ENCODE measurements around the gene C3orf33.
A peak's percentile ranks its signal among the peaks of the same experiment; 100 is the strongest.

The C3orf33 gene

DNA sequence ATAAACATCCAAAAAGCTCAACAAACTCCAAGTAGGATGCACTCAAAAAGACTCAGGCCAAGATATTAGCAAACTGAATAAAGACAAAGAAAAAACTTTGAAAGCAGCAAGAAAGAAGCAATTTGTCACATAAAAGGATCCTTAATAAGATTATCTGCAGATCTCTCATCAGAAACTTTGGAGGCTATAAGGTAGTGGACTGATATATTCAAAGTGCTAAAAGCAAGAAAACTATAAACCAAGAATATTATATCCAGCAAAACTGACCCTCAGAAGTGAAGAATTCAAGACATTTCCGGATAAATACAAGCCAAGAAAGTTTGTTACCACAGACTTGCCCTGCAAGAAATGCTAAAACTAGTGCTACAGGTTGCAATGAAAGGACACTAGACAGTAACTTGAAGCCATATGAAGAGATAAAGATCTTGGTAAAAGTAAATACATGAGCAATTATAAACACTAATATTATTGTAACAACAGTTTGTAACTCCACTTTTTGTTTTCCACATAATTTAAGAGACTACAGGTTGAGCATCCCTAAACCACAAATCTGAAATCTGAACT is 23.6 kb downstream of the C3orf33 start:
- DNase-seq: no peak

DNA sequence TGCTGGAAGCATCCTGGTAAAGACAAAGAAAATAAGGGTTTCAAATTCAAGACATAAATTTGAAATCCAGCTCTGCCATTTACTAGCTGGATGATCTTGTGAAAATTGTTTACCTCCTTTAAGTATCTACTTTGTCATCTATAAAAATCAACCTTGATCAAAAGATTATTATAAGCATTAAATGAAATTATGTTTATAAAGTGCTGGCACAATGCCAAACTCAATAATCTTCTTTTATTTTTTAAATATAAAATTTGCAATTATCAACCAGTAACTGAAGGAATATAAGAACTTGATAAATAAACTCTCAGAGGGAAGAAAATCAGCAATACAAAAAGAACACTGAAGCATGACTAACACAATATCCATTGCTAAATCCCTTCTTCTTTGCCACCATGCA is 25.8 kb downstream of the C3orf33 start:
- no peak for DNase-seq

DNA sequence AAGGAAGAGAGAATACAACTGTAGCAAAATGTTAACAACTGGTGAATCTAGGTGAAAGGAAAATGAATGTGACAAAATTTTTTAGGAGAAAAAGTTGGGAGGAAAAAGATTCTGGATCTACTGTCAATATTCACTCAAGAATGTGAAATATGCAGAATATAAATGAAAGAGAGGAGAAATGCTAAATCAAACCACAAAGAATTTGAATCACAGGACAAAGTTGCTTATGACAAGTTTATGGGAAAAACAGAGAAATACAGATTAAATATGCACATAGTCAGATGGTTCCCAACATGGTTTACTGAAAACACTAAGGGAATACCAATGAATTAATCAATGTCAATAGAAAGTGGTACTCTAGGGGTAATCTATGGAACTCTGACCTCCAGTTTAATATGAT is 27.6 kb downstream of the C3orf33 start:
- no peak for DNase-seq

DNA sequence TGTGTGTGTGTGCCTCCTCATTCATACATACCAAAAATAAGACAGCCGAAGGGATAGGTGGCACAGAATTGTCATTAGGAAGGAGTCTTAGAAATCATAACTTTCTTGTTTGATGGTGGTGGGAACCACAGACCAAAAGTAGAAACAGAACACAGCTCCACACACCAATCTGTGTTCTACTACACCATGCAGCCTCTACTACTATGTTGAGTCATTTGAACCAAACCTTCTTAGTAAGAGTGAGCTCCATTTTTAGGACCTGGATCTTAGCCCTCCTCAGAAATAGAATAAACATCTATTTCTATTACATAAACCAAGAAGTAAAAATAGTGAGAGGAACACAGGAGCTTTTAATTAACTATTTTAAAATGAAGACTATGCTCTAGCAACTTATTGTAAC is 33.3 kb downstream of the C3orf33 start:
- no peak for DNase-seq

DNA sequence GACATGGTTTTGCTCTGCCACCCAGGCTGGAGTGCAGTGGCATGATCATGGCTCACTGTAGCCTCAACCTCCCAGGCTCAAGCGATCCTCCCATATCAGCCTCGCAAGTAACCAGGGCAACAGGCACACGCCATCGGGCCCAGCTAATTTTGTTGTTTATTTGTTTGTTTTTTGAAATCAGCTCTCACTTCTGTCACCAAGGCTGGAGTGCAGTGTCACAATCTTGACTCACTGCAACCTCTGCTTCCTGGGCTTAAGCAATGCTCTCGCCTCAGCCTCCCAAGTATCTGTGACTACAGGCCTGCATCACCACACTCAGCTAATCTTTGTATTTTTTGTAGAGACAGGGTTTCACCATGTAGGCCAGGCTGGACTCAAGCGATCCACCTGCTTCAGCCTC is 35.0 kb downstream of the C3orf33 start:
- no peak for DNase-seq

DNA sequence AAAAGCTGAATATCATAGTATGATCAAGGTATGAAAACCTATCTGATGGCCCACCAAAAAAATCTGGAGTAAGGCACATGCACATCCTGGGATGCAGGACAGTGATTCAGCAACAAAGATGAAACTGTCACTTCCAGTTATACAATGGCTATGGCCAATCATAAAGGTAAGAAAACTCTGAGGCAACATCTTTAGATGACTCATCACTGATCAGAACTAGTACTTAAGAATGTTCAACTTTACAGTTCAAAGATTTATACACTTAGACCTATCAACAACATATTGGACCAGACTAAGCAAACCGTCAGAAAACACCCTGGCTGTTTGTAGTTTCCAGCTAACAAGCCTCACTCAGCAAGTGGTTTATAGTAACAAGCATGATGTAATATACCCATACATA is 39.9 kb downstream of the C3orf33 start:
- no peak for DNase-seq

DNA sequence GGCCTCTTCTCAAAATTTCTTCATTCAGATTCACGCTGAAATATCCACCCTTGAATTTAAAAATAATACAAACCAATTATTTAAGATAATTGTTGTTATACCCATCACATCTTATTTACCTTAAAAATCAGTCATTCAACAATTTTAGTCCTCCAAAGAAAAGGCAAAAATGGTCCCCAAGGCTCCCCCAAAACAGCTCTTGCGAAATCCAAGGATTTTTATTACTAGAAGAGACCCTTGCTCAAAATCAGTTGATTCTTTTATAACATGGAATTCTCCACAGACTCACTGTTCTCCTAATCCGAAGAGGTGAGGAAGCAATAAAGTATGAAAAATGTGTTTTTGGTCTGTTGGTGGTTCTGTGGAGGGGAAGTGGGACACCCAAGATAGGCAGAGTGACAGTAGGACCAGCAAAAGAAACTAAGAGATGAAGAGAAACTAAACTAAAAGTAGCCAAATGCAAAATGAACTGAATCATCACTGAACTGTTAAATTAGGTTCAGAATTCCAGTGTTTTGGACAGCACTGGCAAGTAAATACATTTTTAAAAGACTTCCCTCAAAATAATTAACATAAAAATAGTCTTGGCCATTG is 42.1 kb downstream of the C3orf33 start:
- DNase-seq: no peak

DNA sequence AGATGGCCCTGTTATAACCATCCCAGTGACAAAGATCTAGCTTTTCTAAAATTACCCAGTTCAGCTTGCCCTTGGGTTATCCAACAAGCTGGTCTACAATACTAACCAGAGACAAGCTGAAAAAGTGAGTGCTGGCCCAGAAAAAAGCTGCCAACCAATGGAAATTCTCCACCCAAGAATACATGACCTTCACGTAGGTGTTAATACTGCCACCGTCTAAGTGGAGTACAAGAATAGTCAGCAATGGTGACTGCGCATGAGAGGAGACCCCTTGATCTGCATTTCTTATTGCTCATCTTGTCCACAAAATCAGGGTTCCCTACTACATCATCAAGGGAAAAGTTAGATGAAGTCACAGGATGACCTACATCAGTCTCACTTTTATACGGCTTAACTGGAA is 45.4 kb downstream of the C3orf33 start:
- no peak for DNase-seq

DNA sequence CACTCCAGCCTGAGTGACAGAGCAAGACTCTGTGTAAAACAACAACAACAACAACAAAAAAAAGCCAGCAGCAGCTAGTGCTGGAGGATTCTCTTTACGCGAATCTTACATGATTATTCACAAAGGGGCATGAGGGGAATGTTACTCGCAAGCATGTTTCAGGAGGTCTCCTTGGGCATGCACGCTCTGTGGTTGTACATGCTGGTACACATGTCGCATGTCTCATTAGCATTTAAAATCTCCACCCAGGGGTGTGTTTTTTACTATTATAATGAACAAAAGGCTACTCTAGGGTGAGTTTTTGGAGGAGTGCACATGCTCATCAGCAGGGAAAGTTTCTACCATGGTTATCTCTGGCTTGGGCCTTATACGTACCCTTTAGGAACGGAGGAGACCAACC is 48.5 kb downstream of the C3orf33 start:
- DNase-seq: no peak

DNA sequence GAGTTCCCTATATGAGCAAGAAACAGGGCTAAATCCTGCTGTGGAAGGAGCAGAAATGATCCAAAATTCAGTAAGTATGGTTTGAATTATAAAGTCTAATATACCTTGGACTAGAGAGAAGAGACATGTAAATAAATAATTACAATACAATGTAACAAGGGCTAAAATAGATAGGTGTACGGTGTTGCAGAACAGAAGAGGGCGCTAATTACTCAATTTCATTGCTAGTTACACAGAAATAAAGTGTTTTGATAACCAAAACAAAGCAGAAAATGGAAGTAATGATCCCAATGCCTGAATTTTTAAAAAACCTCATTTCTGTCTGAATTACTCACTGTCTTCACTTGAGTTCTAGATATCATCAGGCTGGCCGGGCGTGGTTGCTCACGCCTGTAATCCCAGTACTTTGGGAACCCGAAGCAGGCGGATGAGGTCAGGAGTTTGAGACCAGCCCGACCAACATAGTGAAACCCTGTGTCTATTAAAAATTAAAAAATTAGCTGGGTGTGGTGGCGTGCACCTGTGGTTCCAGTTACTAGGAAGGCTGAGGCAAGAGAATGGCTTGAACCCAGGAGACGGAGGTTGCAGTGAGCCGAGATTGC is 52.9 kb downstream of the C3orf33 start:
- no peak for DNase-seq

DNA sequence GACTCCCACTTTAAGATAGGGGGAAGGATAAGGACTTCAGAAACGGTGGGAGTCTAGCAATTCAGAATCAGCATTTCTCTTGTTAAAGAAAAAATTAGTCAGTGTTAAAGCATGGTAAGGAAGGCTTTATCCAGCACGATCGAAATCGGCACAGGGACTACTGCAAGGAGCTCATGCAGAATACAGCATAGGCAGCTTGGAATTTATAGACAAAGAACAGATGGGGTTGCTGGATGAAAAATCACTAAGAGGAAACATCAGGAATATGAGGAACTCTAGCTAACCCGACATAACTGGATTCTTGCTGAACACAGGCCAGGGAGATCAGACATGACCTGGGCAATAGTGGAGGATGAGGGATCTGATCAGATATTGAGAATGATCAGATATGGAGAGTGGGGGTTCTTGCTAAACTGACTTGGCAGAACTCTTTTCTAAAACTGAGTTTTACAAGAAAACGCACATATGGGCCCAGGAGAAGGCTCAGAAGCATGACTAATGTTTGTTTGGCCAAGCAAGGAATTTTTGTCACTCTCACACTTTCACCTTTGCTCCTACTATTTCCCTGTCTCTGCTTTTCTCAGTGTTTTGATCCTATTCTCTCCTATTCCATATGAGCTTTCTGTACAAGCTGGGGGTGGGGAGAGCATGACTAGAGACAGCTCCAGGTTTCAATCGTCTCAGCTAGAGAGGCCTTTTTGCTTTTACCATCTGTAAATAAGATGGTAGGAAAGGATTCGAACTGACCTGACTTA is 57.3 kb downstream of the C3orf33 start:
- no peak for DNase-seq

DNA sequence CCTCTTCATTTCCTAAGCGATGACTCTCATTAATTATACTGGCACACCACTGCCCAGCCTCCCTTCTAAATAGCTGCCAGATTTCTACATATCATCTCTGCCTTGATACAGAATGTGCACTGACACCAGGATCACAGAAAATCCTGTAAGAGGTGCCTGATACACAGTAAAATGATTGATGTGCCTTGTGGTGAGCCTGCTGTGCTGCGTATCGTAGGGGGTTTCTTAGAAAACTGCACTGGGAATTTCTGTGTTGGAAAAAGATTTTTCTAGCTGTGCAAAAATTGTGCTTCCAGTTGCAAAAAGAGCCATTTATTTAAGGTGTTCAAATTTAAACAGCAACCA is 58.2 kb downstream of the C3orf33 start:
- no peak for DNase-seq

DNA sequence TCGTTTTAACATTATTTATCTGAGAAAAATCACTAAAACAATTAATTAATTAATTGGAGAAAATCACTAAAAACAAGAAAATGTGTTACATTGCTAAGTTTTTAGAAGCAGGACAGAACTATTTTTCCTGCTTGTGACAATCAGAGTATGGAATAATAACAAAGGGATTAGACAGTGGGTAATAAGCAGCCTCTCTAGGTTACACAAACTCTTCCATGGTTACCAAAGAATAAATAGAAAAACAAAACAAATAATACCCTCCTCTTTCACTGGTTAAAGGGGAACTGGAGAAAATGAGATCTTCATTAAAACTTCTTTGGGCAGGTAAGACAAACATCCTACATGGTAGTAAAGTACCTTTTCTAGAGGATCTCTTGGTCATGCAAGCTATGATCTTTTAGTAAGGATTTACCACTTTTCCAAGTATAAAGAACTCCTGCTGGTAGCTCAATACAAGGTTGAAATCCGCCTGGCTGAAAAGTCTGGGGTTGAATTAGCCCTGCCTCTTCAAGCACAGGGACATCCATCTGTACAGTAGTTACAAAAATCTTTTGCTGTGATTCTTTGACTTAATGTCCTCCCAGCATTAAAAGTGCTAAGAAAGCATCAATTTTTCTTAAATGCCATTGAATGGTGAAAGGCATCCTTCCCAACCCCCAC is 58.7 kb downstream of the C3orf33 start:
- no peak for DNase-seq

DNA sequence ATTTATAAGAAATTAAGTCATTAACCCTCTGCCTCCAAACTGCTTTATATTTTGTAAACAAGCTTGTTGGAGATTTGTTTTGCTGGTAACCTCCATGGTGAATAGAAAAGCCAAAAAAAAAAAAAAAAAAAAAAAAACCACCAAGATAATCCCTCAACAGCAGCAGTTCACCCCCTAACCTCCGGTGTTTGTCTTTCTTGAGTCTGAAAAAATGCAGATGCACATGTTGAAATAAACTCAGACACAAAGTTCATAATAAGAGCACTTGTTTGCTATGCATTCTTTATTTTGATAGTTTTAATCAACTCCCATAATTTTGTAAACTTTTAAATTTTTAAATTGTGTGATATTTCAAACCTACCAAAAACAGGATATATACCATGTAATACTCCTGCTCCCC is 59.4 kb downstream of the C3orf33 start:
- DNase-seq: no peak

DNA sequence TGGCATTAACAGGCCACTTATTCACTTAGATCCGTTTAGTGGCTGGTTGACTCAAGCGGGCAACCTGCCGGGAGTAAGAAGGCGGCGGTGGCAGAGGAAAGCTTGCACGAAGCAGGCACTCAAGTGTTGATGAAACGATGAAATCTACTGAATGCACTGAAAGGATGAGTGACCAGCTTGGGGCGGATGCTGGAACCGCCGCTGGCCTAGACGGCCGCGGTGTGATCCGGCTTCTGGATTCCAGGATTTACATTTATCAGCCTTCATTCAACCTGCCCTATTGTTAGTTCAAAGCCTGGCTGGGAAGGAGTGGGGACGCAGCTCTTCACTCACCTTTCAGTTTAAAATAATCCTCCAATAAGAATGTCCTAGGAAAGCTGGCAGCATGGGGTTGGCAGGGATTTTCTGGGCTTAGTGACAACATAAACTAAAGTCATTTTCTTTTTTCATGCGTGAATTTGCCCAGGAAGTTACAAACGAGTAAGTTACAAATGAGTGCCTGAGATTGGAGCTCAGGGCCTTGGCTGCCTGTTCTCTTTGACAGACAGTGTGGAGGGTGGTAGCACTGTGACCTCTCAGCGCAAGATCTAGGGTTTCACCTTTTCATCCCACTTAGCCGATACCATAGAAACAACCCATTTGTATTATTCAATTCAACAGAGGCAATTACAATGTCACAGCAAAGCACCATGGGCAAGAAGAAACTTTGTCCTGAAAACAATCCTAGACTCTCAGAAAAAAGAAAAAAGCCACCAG is 60.1 kb downstream of the C3orf33 start:
- DNase-seq: no peak

DNA sequence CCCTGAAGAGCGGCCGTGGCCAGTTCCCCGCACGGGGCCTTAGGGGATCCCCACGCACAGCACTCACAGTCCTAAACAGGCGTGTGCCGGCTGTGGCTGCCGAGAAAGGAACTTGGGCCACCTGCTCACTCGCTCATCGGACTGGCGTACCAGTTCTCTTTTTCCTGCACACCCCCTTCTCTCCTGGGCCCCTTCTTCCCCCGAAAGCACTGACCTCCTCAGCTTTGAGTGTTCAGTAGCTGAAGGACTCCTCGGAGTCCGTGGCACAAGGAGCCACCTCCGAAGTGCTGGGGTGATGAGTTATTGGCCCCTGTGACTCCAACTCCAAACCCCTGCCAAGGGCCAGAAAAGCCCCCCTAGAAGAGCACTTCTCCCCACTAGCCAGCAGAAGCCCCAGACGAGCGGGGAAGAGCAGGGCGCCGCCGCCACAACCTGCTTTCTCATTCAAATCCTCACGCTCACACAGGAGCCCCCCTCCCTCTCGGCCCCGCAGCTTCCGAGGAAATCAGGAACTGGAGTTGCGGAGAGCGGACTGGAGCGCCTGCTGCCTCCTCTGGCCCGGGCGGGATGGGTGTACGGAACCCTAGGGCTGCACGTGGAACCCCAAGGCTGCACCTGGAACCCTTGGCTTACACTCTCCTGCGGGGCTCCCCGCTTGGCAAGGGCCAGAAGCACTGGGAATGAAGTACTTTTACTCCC is 61.3 kb downstream of the C3orf33 start, which contains the start of gene PLCH1:
Gene PLCH1, minus strand, starts transcription at position 446 of the 699 bp plus-strand sequence. CDS start 40,847 bp downstream, outside the sequence.
- DNase-seq: peak in 1 of 2 donors; percentile 18

DNA sequence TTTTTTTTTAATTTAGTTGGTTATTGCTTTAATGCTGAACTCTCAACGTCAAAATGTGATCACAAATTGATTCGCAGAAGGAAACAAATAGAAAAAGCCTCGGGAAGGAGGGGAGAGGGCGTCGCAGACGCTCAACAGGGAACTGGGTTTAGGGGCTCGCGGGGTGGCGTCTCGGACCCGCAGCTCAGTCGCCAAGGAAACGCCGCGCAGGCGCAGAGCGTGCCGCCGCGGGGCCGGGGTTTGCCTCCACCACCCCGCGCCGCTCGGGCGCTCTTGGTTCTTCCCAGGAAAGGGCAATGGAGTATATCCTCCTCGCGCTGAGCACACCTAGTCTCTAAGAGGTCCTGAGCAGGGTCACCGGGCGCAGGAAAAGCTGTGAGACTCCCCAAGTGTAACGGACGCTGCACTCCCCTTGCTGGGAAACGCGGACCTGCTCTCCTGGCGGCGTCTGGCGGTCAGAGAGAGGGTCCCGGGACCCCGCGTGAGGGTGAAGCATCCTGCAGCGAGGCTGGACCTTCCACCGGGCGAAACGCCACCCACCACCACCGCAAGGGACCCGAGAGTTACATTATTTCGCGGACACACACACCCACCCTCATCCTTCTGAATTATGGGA is 62.0 kb downstream of the C3orf33 start:
- peak; percentile 21 to 35 for DNase-seq

DNA sequence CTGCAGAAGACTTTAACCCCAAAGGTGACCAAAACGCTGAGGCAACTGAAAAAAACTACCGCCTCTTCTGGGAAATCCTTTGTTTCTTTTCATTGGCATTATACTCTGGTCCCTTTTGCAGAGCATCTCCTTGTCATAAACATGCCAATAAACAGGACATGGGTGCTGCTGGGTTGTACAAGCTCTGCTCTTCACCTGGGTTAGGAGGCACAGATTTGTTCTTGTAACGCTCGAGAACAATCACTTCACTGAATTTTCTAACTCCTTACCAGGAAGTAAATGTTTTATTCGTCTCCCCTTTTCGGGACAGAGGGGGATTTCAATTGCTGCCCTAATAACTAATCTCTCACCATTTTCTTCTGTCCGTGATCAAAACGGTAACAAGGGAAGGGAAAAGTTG is 62.5 kb downstream of the C3orf33 start:
- no peak for DNase-seq

DNA sequence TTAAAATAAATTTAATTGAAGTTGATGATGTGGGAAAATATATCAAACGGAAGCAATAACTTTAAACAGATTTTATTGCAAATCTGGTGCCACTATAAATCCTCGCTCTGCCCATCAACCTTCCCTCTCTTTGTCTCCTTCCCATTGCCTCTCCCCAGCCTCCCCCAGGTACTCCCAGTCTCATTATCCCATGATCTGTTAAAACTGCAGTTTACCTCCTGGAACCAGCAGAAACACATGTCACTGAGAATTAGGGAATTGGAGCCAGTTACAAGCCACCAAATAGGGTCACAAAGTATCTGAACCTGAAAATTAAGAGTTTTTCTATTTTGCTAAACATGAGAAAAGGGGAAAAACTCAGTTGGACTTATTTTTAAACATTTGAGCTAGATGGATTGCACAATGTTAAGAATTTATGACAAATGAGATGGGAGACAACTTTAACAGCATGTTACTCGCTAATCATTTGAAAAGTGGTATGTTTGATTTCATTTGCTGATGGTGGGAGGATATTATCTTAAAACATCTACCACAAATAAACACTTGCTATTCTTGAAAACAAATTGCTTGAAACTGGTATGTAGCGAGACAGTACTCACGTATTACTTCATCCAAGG is 63.6 kb downstream of the C3orf33 start:
- DNase-seq: no peak

DNA sequence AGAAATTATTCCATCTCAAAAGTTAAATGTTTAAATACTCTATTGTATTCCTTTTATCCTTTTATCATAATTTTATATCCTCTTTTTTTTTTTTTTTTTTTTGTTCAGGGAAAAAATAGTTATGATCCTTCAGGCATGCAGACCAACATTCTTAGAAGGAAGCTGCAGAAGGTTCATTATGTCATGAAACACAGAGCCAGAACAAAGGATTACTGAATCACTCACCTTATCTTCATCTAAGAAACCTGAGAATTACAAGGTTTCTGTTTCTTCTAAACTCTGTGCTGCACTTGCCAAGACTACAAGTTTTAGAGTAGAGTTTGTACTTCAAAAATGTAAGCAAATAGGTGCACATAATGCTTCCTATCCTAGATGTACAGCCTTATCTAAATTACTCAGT is 64.5 kb downstream of the C3orf33 start:
- no peak for DNase-seq

DNA sequence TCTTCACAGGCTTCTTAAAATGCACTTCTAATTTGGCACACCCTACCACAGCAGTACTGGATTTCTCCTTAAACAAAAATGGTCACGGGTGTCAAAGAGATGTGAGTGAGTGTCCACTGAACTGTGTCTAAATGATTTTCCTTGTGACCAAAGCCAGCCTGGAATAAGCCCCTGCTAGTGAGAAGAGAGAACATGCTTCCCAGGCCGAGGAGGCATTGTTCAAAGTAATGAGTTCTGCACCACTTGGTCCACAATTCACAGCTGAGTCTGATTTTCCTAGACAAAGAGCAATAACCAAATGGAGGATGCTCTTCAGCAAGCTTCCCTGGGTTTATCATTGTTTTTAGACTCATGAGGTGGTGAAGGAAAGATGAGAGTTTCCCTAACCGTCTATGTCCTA is 65.0 kb downstream of the C3orf33 start:
- no peak for DNase-seq
